Gastroesophageal sphincter (tissue), 4 donors: ENCODE measurements around the gene IPO13. TPM values are rescaled to one million over a fixed set of nuclear protein-coding genes. Genes with fewer than 3 reads are reported as not detected.

ENCODE experiments used
- ATAC-seq: fragments of 150-250 bp; one replicate; pipeline ENCODE4 v1.9.1; 2016; ENCODE audit warnings: mild to moderate bottlenecking, moderate library complexity
- H3K27ac ChIP-seq, 4 donors: fragments of 200-600 bp; sonication (generic) in 3 of 4; 1 replicate in 3 of 4; 2 replicates in 1 of 4; pipeline ENCODE4 v1.5.1; 2016 to 2019
- H3K27me3 ChIP-seq: fragments of 200-600 bp; sonication (generic); one replicate; pipeline ENCODE4 v1.5.1; 2019
- H3K36me3 ChIP-seq, 2 donors: fragments of 200-600 bp; sonication (generic); one replicate each; pipeline ENCODE4 v1.5.1; 2019; ENCODE audit warnings: control low read depth in 1 of 2
- H3K4me1 ChIP-seq, 3 donors: fragments of 200-600 bp; sonication (generic); 1 replicate in 2 of 3; 2 replicates in 1 of 3; pipeline ENCODE4 v1.5.1; 2016 to 2019; ENCODE audit warnings: control low read depth in 2 of 3
- H3K4me3 ChIP-seq, 2 donors: fragments of 200-600 bp; sonication (generic); one replicate each; pipeline ENCODE4 v1.5.1; 2019; ENCODE audit warnings: mild to moderate bottlenecking in 1 of 2, moderate library complexity in 1 of 2
- H3K9me3 ChIP-seq, 3 donors: fragments of 200-600 bp; sonication (generic); one replicate each; pipeline ENCODE4 v1.5.1; 2017 to 2019; ENCODE audit warnings: control low read depth in 2 of 3
- CTCF ChIP-seq, 4 experiments: fragments of 200-600 bp in 2 of 4; fragments of 450-650 bp in 2 of 4; sonication (generic) in 1 of 4; IDR thresholded peaks; one replicate each; pipeline ENCODE4 v1.5.1; 2017 to 2019; ENCODE audit warnings: antibody characterized with exemption in 4 of 4, mild to moderate bottlenecking in 2 of 4, moderate library complexity in 2 of 4
- EP300 ChIP-seq: sonication (generic); formaldehyde crosslinking; IDR thresholded peaks from one replicate; pipeline ENCODE4 v1.6.1; 2017; ENCODE audit warnings: antibody characterized with exemption, mild to moderate bottlenecking
- POLR2A ChIP-seq, 2 donors: fragments of 450-650 bp; IDR thresholded peaks; one replicate each; pipeline ENCODE4 v1.6.1; 2017; ENCODE audit warnings: antibody characterized with exemption in 2 of 2, mild to moderate bottlenecking in 2 of 2, moderate library complexity in 1 of 2
- POLR2AphosphoS5 ChIP-seq: sonication (generic); formaldehyde crosslinking; IDR thresholded peaks from one replicate; pipeline ENCODE4 v1.6.1; 2017; ENCODE audit warnings: antibody characterized with exemption
- WGBS, 2 donors: methylation state at CpG; one replicate each; pipeline ENCODE4 v1.1.5; 2018; ENCODE audit warnings: low coverage in 1 of 2; 5-methylcytosine and 5-hydroxymethylcytosine counted together
- total RNA-seq, 4 donors: library from RNA; depleted of rRNA; stranded (reverse); fragments of >200 nt; gene quantifications; one replicate each; pipeline ENCODE4 v1.1.0, GENCODE V29; 2016

IPO13 gene
- total RNA-seq, 4 donors from 2014 or later, result 21.8 to 44.5 (median 24.2) TPM

GRCh38 chr1:43970502-43970901 lies 23.8 kb downstream of the IPO13 start:
- Histone ChIP-seq H3K4me3 (peak overlapping the region; percentile 58 to 87), H3K36me3 (peaks cover 0 to 45% of the 10 kb centered on the region in 2 donors), H3K27ac (peak overlapping the region in 1 of 4 donors; percentile 66), H3K27me3 (no peaks in the 10 kb centered on the region), H3K9me3 (no peaks in the 10 kb centered on the region), H3K4me1 (peaks cover 0 to 32% (median 10%) of the 10 kb centered on the region in 3 donors)
- TF ChIP-seq POLR2A (IDR thresholded peaks at IDR 0.05) (no peak), POLR2AphosphoS5 (no peak), CTCF (IDR thresholded peaks at IDR 0.05) (no peak), EP300 (no peak)
- WGBS, 2 donors, result 40% methylated on average over 5 of the region's 5 CpGs; no CpG with 5 or more reads in 1 of the 2 donors
- ATAC-seq, result no peak

DNA sequence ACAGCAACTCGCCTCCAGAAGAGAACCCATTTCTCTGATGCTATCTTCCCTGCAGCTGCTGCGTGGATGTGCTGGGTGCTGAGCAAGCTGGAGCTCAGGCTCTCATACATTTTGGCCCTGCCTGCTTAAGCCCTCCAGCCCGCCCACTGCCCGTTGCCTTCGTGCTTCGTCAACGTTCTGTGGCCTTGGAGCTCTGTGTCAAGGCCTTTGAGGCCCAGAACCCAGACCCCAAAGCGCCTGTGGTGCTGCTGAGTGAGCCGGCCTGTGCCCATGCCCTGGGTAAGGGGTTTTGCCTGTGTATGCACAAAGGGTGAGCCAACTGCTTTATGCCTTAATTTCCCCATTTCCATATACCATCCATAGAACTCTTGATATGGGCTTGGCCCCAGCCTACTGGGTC lies 24.2 kb downstream of the IPO13 start:
- no peak overlapping the region for H3K27ac ChIP-seq
- peaks cover 0 to 36% (median 14%) of the 10 kb centered on the region in 3 donors for H3K4me1 ChIP-seq
- peak overlapping the region in 1 of 2 donors; percentile 87 for H3K4me3 ChIP-seq
- ATAC-seq, result no peak
- peaks cover 0 to 41% of the 10 kb centered on the region in 2 donors for H3K36me3 ChIP-seq
- no peaks in the 10 kb centered on the region for H3K9me3 ChIP-seq
- TF ChIP-seq EP300 (no peak), CTCF (IDR thresholded peaks at IDR 0.05) (no peak), POLR2A (IDR thresholded peaks at IDR 0.05) (no peak), POLR2AphosphoS5 (no peak)
- 83% methylated on average over 2 of the region's 9 CpGs; no CpG with 5 or more reads in 1 of the 2 donors for WGBS, 2 donors
- H3K27me3 ChIP-seq, result no peaks in the 10 kb centered on the region

GRCh38 chr1:43971336-43971980 lies 24.7 kb downstream of the IPO13 start:
- TF ChIP-seq EP300 (no peak), CTCF (IDR thresholded peaks at IDR 0.05) (no peak)
- WGBS, 2 donors, result 88 to 100% methylated on average over 2 to 5 of the region's 17 CpGs
- peaks cover 0 to 42% (median 20%) of the 10 kb centered on the region in 3 donors for H3K4me1 ChIP-seq
- no peak overlapping the region for H3K27ac ChIP-seq
- no peaks in the 10 kb centered on the region for H3K9me3 ChIP-seq
- H3K27me3 ChIP-seq, result no peaks in the 10 kb centered on the region
- peaks cover 0 to 40% of the 10 kb centered on the region in 2 donors for H3K36me3 ChIP-seq
- ATAC-seq, result no peak
- H3K4me3 ChIP-seq, result no peak overlapping the region

- no peak for ATAC-seq
- H3K4me3 ChIP-seq, result peak overlapping the region; percentile 60 to 70
- H3K4me1 ChIP-seq, result peaks cover 0 to 66% (median 36%) of the 10 kb centered on the region in 3 donors
- no peaks in the 10 kb centered on the region for H3K9me3 ChIP-seq
- TF ChIP-seq EP300 (no peak), CTCF (IDR thresholded peaks at IDR 0.05) (no peak), POLR2A (IDR thresholded peaks at IDR 0.05) (no peak), POLR2AphosphoS5 (no peak)
- H3K27ac ChIP-seq, result peak overlapping the region; percentile 75 to 92 (median 92)
- WGBS, 2 donors, result 42 to 44% methylated on average over 8 to 9 of the region's 9 CpGs
- peaks cover 0 to 46% of the 10 kb centered on the region in 2 donors for H3K36me3 ChIP-seq
- H3K27me3 ChIP-seq, result no peaks in the 10 kb centered on the region
These were observed 27.3 kb downstream of the IPO13 start for GRCh38 chr1:43973981-43974442.
